ENCODE results near the gene TMPRSS13.

DNA sequence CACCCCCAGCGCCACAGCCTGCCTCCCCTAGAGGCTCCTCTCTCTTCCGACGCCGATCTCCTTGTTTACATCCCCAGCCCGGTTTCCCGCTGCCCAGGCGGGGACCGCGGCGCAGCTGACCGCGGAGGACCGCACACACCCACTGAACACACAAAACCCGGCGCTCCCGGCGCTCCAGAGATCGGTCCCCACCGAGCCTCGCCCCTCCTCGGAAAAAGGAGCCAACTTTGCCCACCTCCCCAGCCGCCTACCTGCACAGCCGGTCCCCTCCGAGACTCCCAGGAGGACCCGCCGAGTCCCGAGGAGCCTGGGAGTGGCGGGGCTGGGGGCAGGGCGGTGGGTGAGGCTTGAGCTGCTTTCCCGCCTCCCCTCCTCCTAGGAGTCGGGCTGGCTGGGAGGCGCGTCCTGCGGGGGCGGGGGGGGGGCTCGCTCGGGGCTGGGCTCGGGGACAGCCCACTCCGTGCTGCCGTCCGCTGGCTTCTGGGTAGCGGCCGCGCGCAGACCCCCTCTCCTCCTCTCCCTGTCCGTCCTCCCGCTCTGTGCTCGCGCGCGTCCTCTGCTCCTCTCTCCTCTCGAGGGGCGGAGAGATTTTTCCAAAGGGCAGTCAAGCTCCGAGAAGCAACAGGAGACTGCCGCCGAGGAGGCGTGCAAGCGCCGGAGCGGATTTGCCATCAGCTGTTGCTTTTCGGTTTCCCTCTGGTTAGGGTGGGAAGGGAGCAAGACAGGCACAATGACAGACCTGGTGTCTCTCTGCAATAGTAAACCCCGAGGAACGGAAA is 52.7 kb downstream of the TMPRSS13 start, which contains the start of gene FXYD6:
- TF ChIP-seq, protein P1, sequence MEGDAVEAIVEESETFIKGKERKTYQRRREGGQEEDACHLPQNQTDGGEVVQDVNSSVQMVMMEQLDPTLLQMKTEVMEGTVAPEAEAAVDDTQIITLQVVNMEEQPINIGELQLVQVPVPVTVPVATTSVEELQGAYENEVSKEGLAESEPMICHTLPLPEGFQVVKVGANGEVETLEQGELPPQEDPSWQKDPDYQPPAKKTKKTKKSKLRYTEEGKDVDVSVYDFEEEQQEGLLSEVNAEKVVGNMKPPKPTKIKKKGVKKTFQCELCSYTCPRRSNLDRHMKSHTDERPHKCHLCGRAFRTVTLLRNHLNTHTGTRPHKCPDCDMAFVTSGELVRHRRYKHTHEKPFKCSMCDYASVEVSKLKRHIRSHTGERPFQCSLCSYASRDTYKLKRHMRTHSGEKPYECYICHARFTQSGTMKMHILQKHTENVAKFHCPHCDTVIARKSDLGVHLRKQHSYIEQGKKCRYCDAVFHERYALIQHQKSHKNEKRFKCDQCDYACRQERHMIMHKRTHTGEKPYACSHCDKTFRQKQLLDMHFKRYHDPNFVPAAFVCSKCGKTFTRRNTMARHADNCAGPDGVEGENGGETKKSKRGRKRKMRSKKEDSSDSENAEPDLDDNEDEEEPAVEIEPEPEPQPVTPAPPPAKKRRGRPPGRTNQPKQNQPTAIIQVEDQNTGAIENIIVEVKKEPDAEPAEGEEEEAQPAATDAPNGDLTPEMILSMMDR (IDR thresholded peaks at IDR 0.05) = no peak
- TF ChIP-seq POLR2A (IDR thresholded peaks at IDR 0.05) = no peak

All from esophagus squamous epithelium (tissue), 4 donors.